AG09309 (cell line): ENCODE results near the gene SEMA5A.

ENCODE experiments used
- DNase-seq: peaks from one replicate; pipeline ENCODE4 v3.0.0-alpha.2; 2010; ENCODE audit warnings: low read depth
- H3K4me3 ChIP-seq: 2 replicates; pipeline ENCODE4 v1.5.1; 2011; ENCODE audit warnings: mild to moderate bottlenecking, low read depth, low read length, moderate library complexity; ENCODE audit not compliant: control insufficient read depth
- CTCF ChIP-seq: IDR thresholded peaks from 2 replicates; pipeline ENCODE4 v1.5.1; 2011; ENCODE audit warnings: mild to moderate bottlenecking, low read depth, low read length, inconsistent platforms; ENCODE audit not compliant: insufficient read depth, control insufficient read depth; ENCODE audit errors: missing control alignments

Gene SEMA5A

GRCh38 chr5:9515436-9515835, 30.4 kb downstream of the SEMA5A start:
- no peak for TF ChIP-seq CTCF
- no peak for DNase-seq
- no peak overlapping the region for H3K4me3 ChIP-seq

GRCh38 chr5:9514968-9515367, 30.9 kb downstream of the SEMA5A start:
- DNase-seq: no peak
- no peak overlapping the region for H3K4me3 ChIP-seq
- no peak for TF ChIP-seq CTCF

GRCh38 chr5:9513827-9514226, 32.0 kb downstream of the SEMA5A start:
- DNase-seq: no peak
- peak; percentile 56 for TF ChIP-seq CTCF
- no peak overlapping the region for H3K4me3 ChIP-seq

GRCh38 chr5:9512457-9512856, 33.4 kb downstream of the SEMA5A start:
- no peak for TF ChIP-seq CTCF
- no peak for DNase-seq
- H3K4me3 ChIP-seq: no peak overlapping the region

GRCh38 chr5:9507974-9508373, 37.9 kb downstream of the SEMA5A start:
- no peak for TF ChIP-seq CTCF
- no peak overlapping the region for H3K4me3 ChIP-seq
- peak; percentile 46 for DNase-seq

- no peak for TF ChIP-seq CTCF
- DNase-seq: no peak
- no peak overlapping the region for H3K4me3 ChIP-seq
Measured at GRCh38 chr5:9505225-9505624, 40.6 kb downstream of the SEMA5A start.

GRCh38 chr5:9502864-9503263, 43.0 kb downstream of the SEMA5A start:
- TF ChIP-seq CTCF: no peak
- H3K4me3 ChIP-seq: no peak overlapping the region
- no peak for DNase-seq
